Glutamatergic neuron (in vitro differentiated cells): ENCODE measurements around the gene TUBB1. TPM values are rescaled to one million over a fixed set of nuclear protein-coding genes. Genes with fewer than 3 reads are reported as not detected.

Source experiments
- DNase-seq: peaks from one replicate; pipeline ENCODE4 v3.0.0; 2022
- H3K27ac Mint-ChIP-seq: one replicate; pipeline ENCODE4 v1.8.0; 2020; ENCODE audit warnings: mild to moderate bottlenecking, mixed read lengths, inconsistent platforms; ENCODE audit not compliant: unreplicated experiment
- H3K27me3 Mint-ChIP-seq: one replicate; pipeline ENCODE4 v1.8.0; 2020; ENCODE audit warnings: mild to moderate bottlenecking, moderate library complexity, mixed read lengths, inconsistent platforms; ENCODE audit not compliant: unreplicated experiment
- H3K36me3 Mint-ChIP-seq: one replicate; pipeline ENCODE4 v1.8.0; 2020; ENCODE audit warnings: mild to moderate bottlenecking, mixed read lengths, inconsistent platforms; ENCODE audit not compliant: unreplicated experiment
- H3K4me1 Mint-ChIP-seq: one replicate; pipeline ENCODE4 v1.8.0; 2020; ENCODE audit warnings: mild to moderate bottlenecking, low read depth, mixed read lengths, inconsistent platforms; ENCODE audit not compliant: unreplicated experiment
- H3K4me3 Mint-ChIP-seq: one replicate; pipeline ENCODE4 v1.8.0; 2020; ENCODE audit warnings: mild to moderate bottlenecking, mixed read lengths, inconsistent platforms; ENCODE audit not compliant: unreplicated experiment
- H3K9me3 Mint-ChIP-seq: one replicate; pipeline ENCODE4 v1.8.0; 2020; ENCODE audit warnings: mild to moderate bottlenecking, moderate library complexity, mixed read lengths, inconsistent platforms; ENCODE audit not compliant: unreplicated experiment
- total RNA-seq: library from RNA; stranded (reverse); fragmentation: NEBNext Ultra II Directional; extraction: Animal tissue kit (Norgen Biotek cat#: 25700); gene quantifications from one replicate; pipeline ENCODE4 v1.2.1, GENCODE V29; 2021; ENCODE audit not compliant: unreplicated experiment
- TF ChIP-seq, protein P1 (sequence below): fragments of 200-600 bp; sonication (generic); IDR thresholded peaks from one replicate; pipeline ENCODE4 v1.5.0; 2021; ENCODE audit not compliant: partially characterized antibody, unreplicated experiment

The TUBB1 gene
- total RNA-seq, 1 donor from 2014 or later = not detected

GRCh38 chr20:59069026-59069425 lies 49.8 kb downstream of the TUBB1 start:
- H3K27me3 Mint-ChIP-seq = peaks cover 1% of the 10 kb centered on the region
- no peaks in the 10 kb centered on the region for H3K36me3 Mint-ChIP-seq
- H3K9me3 Mint-ChIP-seq = no peaks in the 10 kb centered on the region
- TF ChIP-seq, protein P1, sequence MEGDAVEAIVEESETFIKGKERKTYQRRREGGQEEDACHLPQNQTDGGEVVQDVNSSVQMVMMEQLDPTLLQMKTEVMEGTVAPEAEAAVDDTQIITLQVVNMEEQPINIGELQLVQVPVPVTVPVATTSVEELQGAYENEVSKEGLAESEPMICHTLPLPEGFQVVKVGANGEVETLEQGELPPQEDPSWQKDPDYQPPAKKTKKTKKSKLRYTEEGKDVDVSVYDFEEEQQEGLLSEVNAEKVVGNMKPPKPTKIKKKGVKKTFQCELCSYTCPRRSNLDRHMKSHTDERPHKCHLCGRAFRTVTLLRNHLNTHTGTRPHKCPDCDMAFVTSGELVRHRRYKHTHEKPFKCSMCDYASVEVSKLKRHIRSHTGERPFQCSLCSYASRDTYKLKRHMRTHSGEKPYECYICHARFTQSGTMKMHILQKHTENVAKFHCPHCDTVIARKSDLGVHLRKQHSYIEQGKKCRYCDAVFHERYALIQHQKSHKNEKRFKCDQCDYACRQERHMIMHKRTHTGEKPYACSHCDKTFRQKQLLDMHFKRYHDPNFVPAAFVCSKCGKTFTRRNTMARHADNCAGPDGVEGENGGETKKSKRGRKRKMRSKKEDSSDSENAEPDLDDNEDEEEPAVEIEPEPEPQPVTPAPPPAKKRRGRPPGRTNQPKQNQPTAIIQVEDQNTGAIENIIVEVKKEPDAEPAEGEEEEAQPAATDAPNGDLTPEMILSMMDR = no peak
- no peak overlapping the region for H3K27ac Mint-ChIP-seq
- no peaks in the 10 kb centered on the region for H3K4me1 Mint-ChIP-seq
- DNase-seq = no peak
- no peak overlapping the region for H3K4me3 Mint-ChIP-seq

DNA sequence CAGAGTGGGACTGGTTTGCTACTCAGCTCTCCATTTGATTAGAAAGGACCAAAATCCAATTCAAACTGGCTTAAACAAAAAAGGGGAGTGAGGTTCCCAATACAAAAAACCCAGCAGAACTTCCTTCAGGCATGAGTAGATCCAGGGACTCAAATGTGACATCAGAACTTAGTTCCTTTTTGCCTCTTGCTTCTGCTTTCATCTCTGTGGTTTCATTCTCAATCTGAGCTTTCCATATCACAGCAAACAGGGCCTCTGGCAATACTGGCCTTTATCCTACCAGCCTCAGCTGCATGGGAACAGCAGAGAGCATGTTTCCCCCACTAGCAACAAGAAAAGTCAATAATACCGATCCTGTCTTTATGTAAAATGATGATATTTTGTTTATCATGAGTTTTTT lies 52.0 kb downstream of the TUBB1 start:
- DNase-seq = no peak
- no peaks in the 10 kb centered on the region for H3K9me3 Mint-ChIP-seq
- TF ChIP-seq, protein P1 = no peak
- H3K27ac Mint-ChIP-seq = no peak overlapping the region
- H3K27me3 Mint-ChIP-seq = no peaks in the 10 kb centered on the region
- H3K4me1 Mint-ChIP-seq = no peaks in the 10 kb centered on the region
- no peak overlapping the region for H3K4me3 Mint-ChIP-seq
- no peaks in the 10 kb centered on the region for H3K36me3 Mint-ChIP-seq

DNA sequence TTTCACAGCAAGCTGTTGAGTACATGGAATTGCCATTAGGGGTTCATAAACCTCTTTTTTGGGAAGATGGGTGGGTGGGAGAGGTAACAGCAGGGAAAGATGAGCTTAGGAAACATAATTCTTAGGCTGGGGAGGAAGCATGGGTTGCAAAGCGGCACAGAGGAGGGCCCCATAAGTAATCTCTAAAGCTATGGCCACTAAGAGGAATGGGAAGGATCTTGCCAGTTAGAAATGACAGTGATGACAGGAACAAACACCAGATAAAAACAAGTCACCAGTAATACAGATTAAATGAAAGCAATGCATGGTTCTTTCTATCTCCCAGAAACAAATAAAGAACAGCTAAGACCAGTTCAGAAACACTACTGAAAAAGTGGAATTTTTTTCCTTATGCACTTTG lies 54.4 kb downstream of the TUBB1 start:
- H3K27ac Mint-ChIP-seq = no peak overlapping the region
- no peaks in the 10 kb centered on the region for H3K9me3 Mint-ChIP-seq
- no peaks in the 10 kb centered on the region for H3K4me1 Mint-ChIP-seq
- no peak for DNase-seq
- no peaks in the 10 kb centered on the region for H3K27me3 Mint-ChIP-seq
- TF ChIP-seq, protein P1 = no peak
- no peak overlapping the region for H3K4me3 Mint-ChIP-seq
- H3K36me3 Mint-ChIP-seq = no peaks in the 10 kb centered on the region

DNA sequence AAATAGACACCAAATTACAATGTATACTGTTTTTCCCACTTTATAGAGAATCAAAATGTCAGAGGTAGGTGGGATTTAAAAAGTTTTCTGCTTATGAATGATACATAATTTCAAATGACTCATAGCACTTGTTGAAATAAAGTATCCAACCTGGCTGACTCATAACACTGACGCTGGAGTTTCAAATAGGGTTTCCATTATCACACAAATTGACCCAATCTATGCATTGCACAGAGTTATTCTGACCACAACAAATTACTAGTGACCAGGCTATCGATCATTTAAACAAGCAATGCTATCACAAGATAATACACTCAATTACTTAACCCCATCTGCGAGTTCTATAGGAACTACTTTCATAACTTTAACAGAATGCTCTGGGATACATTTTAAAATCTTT lies 55.2 kb downstream of the TUBB1 start:
- H3K27me3 Mint-ChIP-seq = no peaks in the 10 kb centered on the region
- TF ChIP-seq, protein P1 = no peak
- H3K4me1 Mint-ChIP-seq = no peaks in the 10 kb centered on the region
- H3K27ac Mint-ChIP-seq = no peak overlapping the region
- no peak for DNase-seq
- no peaks in the 10 kb centered on the region for H3K9me3 Mint-ChIP-seq
- H3K36me3 Mint-ChIP-seq = no peaks in the 10 kb centered on the region
- H3K4me3 Mint-ChIP-seq = no peak overlapping the region

- H3K4me3 Mint-ChIP-seq = no peak overlapping the region
- H3K27ac Mint-ChIP-seq = no peak overlapping the region
Observed at GRCh38 chr20:59075934-59076508, 56.8 kb downstream of the TUBB1 start.

More at GRCh38 chr20:59075934-59076508, 56.8 kb downstream of the TUBB1 start:
- Mint-ChIP-seq H3K36me3 (no peaks in the 10 kb centered on the region), H3K9me3 (no peaks in the 10 kb centered on the region), H3K27me3 (no peaks in the 10 kb centered on the region), H3K4me1 (peaks cover 1% of the 10 kb centered on the region)
- TF ChIP-seq, protein P1 = no peak
- DNase-seq = no peak

Other genes starting within 250 kb of the TUBB1 start
- gene GNAS-AS1, start 168.5 kb upstream of the TUBB1 start, total RNA-seq = 11.7 TPM
- 1,989 TPM for gene GNAS, start 166.7 kb upstream of the TUBB1 start, total RNA-seq
- 112 TPM for gene NELFCD, start 38.2 kb upstream of the TUBB1 start, total RNA-seq
- 13.1 TPM for gene CTSZ, start 12.2 kb upstream of the TUBB1 start, total RNA-seq
- 53.5 TPM for gene ATP5F1E, start 12.9 kb downstream of the TUBB1 start, total RNA-seq
- 65.5 TPM for gene PRELID3B, start 23.4 kb downstream of the TUBB1 start, total RNA-seq
- gene ZNF831, start 144.4 kb downstream of the TUBB1 start, total RNA-seq = not detected